ENCODE data around the gene ICAM1.
A peak's percentile ranks its signal among the peaks of the same experiment; 100 is the strongest.
"Not testable (repeated sequence)": the region's sequence is repeated elsewhere in the genome, so short reads cannot be mapped to it uniquely, and the experiment has no call there.

The ICAM1 gene

GRCh38 chr19:10277795-10278589 lies 7.1 kb downstream of the ICAM1 start:
- no peak for DNase-seq

- no peak for DNase-seq
These were observed 8.0 kb downstream of the ICAM1 start for GRCh38 chr19:10278935-10279334.

- DNase-seq: no peak
These were observed 9.0 kb downstream of the ICAM1 start for GRCh38 chr19:10279737-10280442.

GRCh38 chr19:10282043-10282442 lies 11.1 kb downstream of the ICAM1 start:
- DNase-seq: not testable (repeated sequence)

- DNase-seq: no peak
These were observed 12.6 kb downstream of the ICAM1 start for GRCh38 chr19:10283301-10284064.

- no peak for DNase-seq
These were observed 13.4 kb downstream of the ICAM1 start for GRCh38 chr19:10284065-10284959.

GRCh38 chr19:10284960-10285278 lies 14.0 kb downstream of the ICAM1 start:
- DNase-seq: no peak

- DNase-seq: no peak
These were observed 14.5 kb downstream of the ICAM1 start for GRCh38 chr19:10285393-10285792.

- peak; percentile 77 for DNase-seq
These were observed 16.1 kb downstream of the ICAM1 start, which contains the start of gene ICAM4 for GRCh38 chr19:10286803-10287737. Gene ICAM4 (plus strand): TSS chr19:10286955. CDS start chr19:10287013, 58 bp downstream.

- DNase-seq: peak; percentile 22
These were observed 17.8 kb downstream of the ICAM1 start for GRCh38 chr19:10288662-10289166.

- peak; percentile 59 for DNase-seq
These were observed 18.4 kb downstream of the ICAM1 start for GRCh38 chr19:10289167-10289835.

- peak; percentile 20 for DNase-seq
These were observed 19.0 kb downstream of the ICAM1 start, which contains the start of gene ICAM5 for GRCh38 chr19:10289836-10290356. Gene ICAM5 (plus strand): TSS chr19:10289952. CDS start chr19:10290044, 92 bp downstream.

GRCh38 chr19:10290357-10290875 lies 19.5 kb downstream of the ICAM1 start:
- peak; percentile 41 for DNase-seq

GRCh38 chr19:10290876-10291553 lies 20.1 kb downstream of the ICAM1 start:
- DNase-seq: peak; percentile 58

GRCh38 chr19:10291554-10292205 lies 20.8 kb downstream of the ICAM1 start:
- DNase-seq: peak; percentile 48

- DNase-seq: no peak
These were observed 21.4 kb downstream of the ICAM1 start for GRCh38 chr19:10292206-10292788.

- DNase-seq: peak; percentile 46
These were observed 22.1 kb downstream of the ICAM1 start for GRCh38 chr19:10292789-10293636.
